Measurements from ENCODE around the gene KLHDC9. TPM values are rescaled to one million over a fixed set of nuclear protein-coding genes. Genes with fewer than 3 reads are reported as not detected.

KLHDC9 gene
- total and polyA plus RNA-seq, 2 of the 8 experiments (the other 6 are each of a cell fraction or from before 2014, with no cell fraction given), result 6.5 to 15.6 TPM

GRCh38 chr1:161054232-161054631, 43.9 kb upstream of the KLHDC9 start:
- no peak overlapping the region for H3K4ac ChIP-seq (replicated peaks; ENCODE audit: insufficient read length, low read depth, low read length)
- no peaks in the 10 kb centered on the region for H3K79me1 ChIP-seq (ENCODE audit: low read depth, low read length)
- no peak overlapping the region for H3K4me3 ChIP-seq (ENCODE audit: extremely low read depth in 1 of 4, insufficient read depth in 2 of 4, low read depth in 3 of 4, low read length in 4 of 4)
- no peak overlapping the region for H3K18ac ChIP-seq (ENCODE audit: extremely low read depth, low read length)
- 0 out of 2 replicates have a peak overlapping the region, but pooled peaks have one; percentile 5 for H2BK15ac ChIP-seq (ENCODE audit: low read length)
- H3K79me2 ChIP-seq (ENCODE audit: control insufficient read depth in 1 of 2, insufficient read depth in 2 of 2, low read length in 2 of 2), result no peaks in the 10 kb centered on the region
- no peak overlapping the region for H3K4me2 ChIP-seq (ENCODE audit: insufficient read depth in 1 of 2, low read depth in 2 of 2, low read length in 2 of 2)
- no peaks in the 10 kb centered on the region; the same call in 1 of the 2 replicates for H3K23me2 ChIP-seq (ENCODE audit: low read depth, low read length)
- FAIRE-seq (no peak), DNase-seq (ENCODE audit: low read depth in 1 of 2, low spot score in 2 of 2) (no peak)
- H2BK120ac ChIP-seq (replicated peaks; ENCODE audit: low read depth, low read length), result no peak overlapping the region
- H2AK5ac ChIP-seq (ENCODE audit: low read depth, low read length), result no peak overlapping the region
- H2AFZ ChIP-seq (ENCODE audit: low read length), result peak overlapping the region; percentile 45; the same call in 1 of the 2 replicates
- no peak overlapping the region for H3K23ac ChIP-seq (ENCODE audit: insufficient read length)
- H3K4me1 ChIP-seq (replicated peaks in 1 of 4; ENCODE audit: control insufficient read depth in 3 of 4, insufficient read depth in 4 of 4, low read length in 3 of 4), result no peaks in the 10 kb centered on the region
- H3K36me3 ChIP-seq (ENCODE audit: control insufficient read depth in 2 of 4, insufficient read depth in 4 of 4, low read length in 3 of 4), result no peaks in the 10 kb centered on the region
- peak overlapping the region; percentile 71; the same call in 1 of the 2 replicates for H4K8ac ChIP-seq (ENCODE audit: extremely low read depth, insufficient read depth, low read length)
- CTCF ChIA-PET (ENCODE audit: partially characterized antibody), result interaction anchor here (0.6 to 2.5 kb wide), 16 partner anchors 9 to 85 kb away, joined by 3 to 12 read pairs (median 4); partner anchors contain the start of genes ARHGAP30, KLHDC9 and USF1
- no peak overlapping the region for H2BK12ac ChIP-seq (ENCODE audit: low read depth, low read length)
- H4K91ac ChIP-seq (replicated peaks; ENCODE audit: insufficient read length, low read length), result no peak overlapping the region
- no peak overlapping the region for H4K5ac ChIP-seq (ENCODE audit: insufficient read length, low read depth, low read length)
- POLR2A ChIA-PET (ENCODE audit: partially characterized antibody), result interaction anchor here (1.0 to 2.9 kb wide), 2 partner anchors 9 to 34 kb away, joined by 3 to 21 read pairs; partner anchors contain the start of gene USF1
- TF ChIP-seq RBBP5 (IDR thresholded peaks at IDR 0.05; ENCODE audit: borderline replicate concordance, low read depth, low read length), result no peak
- TF ChIP-seq MAX (IDR thresholded peaks at IDR 0.05), result no peak
- no peak for TF ChIP-seq RFX5 (IDR thresholded peaks at IDR 0.05; ENCODE audit: borderline replicate concordance, low read depth, low read length)
- no peak for TF ChIP-seq POLR2AphosphoS5 (IDR thresholded peaks at IDR 0.05; ENCODE audit: low read depth, low read length)
- TF ChIP-seq SRF (IDR thresholded peaks at IDR 0.05; ENCODE audit: low read depth, low read length), result no peak
- TF ChIP-seq EP300 (IDR thresholded peaks at IDR 0.05; ENCODE audit: borderline replicate concordance in 1 of 2, low read depth in 2 of 2, low read length in 2 of 2), result no peak
- TF ChIP-seq ZNF274 (IDR thresholded peaks at IDR 0.05; ENCODE audit: borderline replicate concordance, extremely low read depth, low read length), result no peak
- no peak for TF ChIP-seq SIN3A (conservative IDR thresholded peaks at IDR 0.05 in 1 of 2, IDR thresholded peaks at IDR 0.05 in 1 of 2; ENCODE audit: low read depth in 1 of 2, low read length in 2 of 2)
- no peak for TF ChIP-seq RNF2 (IDR thresholded peaks at IDR 0.05; ENCODE audit: borderline replicate concordance, low read depth, low read length, missing control alignments, poor library complexity, severe bottlenecking)
- H2BK20ac ChIP-seq (ENCODE audit: low read length), result no peak overlapping the region
- peak overlapping the region in 1 of 4 experiments; percentile 4; a peak in 1 of 7 replicates for H3K9ac ChIP-seq (replicated peaks in 1 of 4; ENCODE audit: extremely low read depth in 1 of 4, low read depth in 3 of 4, low read length in 3 of 4)
- no peak overlapping the region for H3K56ac ChIP-seq (replicated peaks; ENCODE audit: insufficient read length, low read depth, low read length)
- WGBS, 2 experiments (ENCODE audit: extremely low coverage in 1 of 2, insufficient coverage in 1 of 2, insufficient read length in 1 of 2, insufficient replicate concordance in 2 of 2, low coverage in 1 of 2, low lambda C conversion rate in 2 of 2, missing lambda C conversion rate in 1 of 2), result 87% methylated on average over 4 of the region's 4 CpGs; no CpG with 5 or more reads in 1 of the 2 experiments
- no peak overlapping the region for H3K14ac ChIP-seq (ENCODE audit: insufficient read length)
- H3K27me3 ChIP-seq (replicated peaks in 1 of 4; ENCODE audit: control insufficient read depth in 3 of 4, extremely low read depth in 1 of 4, insufficient read depth in 3 of 4, low read length in 3 of 4), result no peaks in the 10 kb centered on the region
- H2BK5ac ChIP-seq (ENCODE audit: low read depth, low read length), result no peak overlapping the region
- no peaks in the 10 kb centered on the region for H3K9me3 ChIP-seq (ENCODE audit: insufficient read depth in 2 of 2, low read depth in 1 of 2, low read length in 1 of 2)
- H4K20me1 ChIP-seq (replicated peaks in 1 of 2; ENCODE audit: control insufficient read depth in 1 of 2, insufficient read depth in 2 of 2, low read length in 2 of 2), result no peaks in the 10 kb centered on the region
- H3K27ac ChIP-seq (ENCODE audit: low read depth, low read length), result no peak overlapping the region
